Stimulated activated CD4-positive, alpha-beta T cell treated with anti-CD3 and anti-CD28 coated beads, Interleukin-12 subunit alpha, Interleukin-12 subunit beta, amount 100 ng/mL, for 48 hours (primary cell): ENCODE measurements around the gene STRA6.

Source experiments
- DNase-seq, 3 donors: peaks; one replicate each; pipeline ENCODE4 v3.0.0-alpha.2; 2020; ENCODE audit warnings: low read depth in 2 of 3, low spot score in 1 of 3

The STRA6 gene

GRCh38 chr15:74180881-74181602 lies 21.5 kb downstream of the STRA6 start:
- no peak for DNase-seq

DNA sequence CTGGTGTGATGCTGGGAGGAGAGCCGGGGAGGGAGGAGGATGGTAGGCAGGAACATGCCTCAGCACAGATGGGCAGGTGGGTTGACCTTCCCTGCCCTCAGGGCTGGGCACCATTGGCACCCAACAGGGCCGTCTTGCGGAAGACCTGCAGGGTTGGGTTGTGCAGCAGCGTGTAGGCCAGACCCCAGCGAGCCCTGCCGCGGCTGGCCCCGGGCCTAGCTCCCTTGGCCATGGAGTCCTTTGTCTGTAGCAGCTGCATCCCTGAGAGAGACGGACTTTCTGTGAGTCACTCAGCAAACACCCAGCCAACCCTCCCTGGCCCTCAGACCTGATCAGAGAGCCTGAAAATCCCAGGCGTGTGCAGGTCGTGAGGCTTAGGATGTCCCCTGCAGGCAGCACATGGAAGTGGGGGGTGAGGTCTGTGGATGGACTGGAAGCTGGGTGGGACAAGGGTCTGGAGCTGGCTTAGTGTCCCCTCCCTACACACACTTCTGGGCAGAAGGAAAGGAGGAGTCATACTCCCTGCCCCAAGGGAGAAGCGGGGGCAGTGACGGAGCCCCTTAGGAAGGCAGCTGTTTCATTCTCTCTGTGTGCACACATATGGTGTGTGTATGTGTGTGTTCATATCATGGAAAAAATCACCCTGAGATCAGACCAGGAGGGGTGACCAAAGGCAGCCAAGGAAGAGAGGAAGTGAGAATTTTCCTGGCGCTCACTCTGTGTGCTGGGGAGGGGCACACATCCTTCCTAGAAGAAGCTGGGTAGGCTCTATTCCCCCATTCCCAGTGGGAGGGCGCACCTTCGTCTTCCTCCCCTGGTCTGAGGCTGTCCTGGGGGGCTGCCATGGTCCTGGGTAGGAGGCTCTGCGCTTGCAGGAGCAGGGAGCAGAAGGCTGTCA lies 22.4 kb downstream of the STRA6 start:
- no peak for DNase-seq

- DNase-seq = no peak
Measured at GRCh38 chr15:74179101-74179841, 23.3 kb downstream of the STRA6 start.

DNA sequence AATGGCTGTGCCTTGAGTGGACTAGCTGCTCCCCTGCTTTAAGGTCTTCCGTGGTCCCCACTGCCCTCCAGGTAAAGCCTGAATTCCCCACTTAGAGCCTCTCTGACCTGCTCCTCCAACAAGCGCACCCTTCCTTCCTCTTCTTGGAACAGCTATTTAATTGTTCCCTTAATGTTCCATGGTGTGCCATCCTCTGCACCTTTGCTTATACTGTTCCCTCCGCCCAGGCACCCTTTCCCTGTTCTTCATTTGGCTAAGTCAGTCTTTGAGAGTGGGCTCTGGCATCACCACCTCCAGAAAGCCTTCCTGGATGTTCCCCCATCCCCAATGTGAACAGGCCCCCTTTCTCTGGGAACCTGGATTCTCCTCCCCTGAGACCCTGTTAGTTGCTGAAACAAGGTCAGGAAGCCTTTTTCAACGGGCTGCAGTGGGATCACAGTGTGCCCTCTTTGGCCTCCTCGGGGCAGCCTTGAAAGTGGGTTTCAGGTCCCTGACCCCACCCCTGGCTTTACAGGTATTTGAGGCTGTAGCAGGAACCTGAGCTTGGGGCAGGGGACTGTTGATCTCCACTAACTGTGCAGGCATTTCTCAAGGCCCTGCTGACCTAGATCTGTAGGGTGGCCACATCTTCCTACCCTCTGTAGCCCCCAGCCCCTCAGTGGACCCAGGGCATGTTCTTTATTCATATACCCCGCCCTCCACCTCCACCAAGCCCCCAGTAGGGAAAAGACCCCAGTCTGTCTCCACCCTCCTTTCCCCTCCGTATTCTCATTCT lies 24.1 kb downstream of the STRA6 start:
- DNase-seq = no peak

GRCh38 chr15:74176262-74177214 lies 26.0 kb downstream of the STRA6 start:
- DNase-seq = no peak

GRCh38 chr15:74175271-74176191 lies 27.1 kb downstream of the STRA6 start:
- DNase-seq = no peak

DNA sequence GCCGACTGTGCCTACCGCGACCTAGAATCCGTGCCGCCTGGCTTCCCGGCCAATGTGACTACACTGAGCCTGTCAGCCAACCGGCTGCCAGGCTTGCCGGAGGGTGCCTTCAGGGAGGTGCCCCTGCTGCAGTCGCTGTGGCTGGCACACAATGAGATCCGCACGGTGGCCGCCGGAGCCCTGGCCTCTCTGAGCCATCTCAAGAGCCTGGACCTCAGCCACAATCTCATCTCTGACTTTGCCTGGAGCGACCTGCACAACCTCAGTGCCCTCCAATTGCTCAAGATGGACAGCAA lies 27.7 kb downstream of the STRA6 start:
- DNase-seq = no peak

GRCh38 chr15:74174219-74174957 lies 28.2 kb downstream of the STRA6 start:
- no peak for DNase-seq

DNA sequence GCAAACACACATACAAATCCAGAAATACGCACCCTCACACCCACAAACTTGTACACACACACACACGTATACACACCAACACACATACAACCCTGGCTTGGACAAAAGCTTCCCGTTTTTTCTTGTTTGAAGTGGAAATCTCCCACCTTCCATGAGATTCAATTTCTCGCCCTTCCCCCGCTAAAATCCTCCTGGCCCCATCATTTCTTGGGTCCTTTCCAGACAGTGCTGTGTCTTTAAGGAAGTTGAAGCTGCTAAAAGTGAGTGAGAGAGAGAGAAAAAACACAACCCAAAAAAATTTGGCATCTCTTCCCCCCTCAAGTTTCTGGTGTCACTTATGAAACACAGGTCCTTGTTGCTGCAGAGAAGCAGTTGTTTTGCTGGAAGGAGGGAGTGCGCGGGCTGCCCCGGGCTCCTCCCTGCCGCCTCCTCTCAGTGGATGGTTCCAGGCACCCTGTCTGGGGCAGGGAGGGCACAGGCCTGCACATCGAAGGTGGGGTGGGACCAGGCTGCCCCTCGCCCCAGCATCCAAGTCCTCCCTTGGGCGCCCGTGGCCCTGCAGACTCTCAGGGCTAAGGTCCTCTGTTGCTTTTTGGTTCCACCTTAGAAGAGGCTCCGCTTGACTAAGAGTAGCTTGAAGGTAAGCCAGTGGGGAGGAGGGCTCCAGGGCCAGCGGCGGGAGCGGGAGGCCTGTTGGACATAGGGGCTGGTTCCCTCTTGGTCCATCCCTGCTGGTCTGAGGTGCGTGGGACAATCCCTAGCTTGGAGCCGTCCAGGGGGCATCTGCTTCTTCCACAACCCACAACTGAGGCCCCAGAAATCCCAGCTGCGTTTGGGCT lies 29.0 kb downstream of the STRA6 start, which contains the start of gene ISLR:
ISLR (plus strand) TSS at position 331 of the 839 bp plus-strand sequence. CDS start 1,149 bp downstream, outside the sequence.
- DNase-seq = no peak

DNA sequence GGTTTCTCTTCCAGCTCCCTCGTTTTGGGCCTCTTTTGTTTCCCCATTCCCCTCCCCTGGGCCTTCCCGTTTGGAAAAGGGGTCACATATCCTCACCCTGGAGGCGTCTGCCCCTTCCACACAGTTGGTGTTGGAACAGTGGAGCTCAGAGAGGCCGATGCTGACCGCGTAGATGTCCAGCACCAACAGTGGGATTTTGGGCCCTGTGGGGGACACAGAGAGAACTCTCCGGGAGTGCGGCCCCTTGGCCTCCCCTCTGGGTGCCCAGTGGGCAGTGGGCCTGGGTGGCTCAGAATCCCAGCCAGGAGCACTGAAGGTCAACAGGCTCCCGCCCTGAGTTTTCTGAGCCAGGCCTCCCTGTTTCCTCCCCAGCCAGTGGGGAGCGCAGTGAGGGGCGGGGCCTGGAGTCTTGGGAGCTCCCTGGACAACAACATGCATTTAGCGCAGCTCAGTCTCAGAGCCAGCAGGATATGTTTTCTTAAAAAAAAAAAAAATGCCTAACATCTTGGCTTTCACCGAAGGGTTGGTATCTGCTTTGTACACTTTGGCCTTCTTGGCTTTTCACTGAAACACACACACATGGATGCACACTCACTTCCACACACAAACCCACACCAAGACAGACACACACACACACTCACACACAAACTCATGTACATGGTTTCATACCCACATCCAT lies 29.7 kb downstream of the STRA6 start:
- DNase-seq = no peak

DNA sequence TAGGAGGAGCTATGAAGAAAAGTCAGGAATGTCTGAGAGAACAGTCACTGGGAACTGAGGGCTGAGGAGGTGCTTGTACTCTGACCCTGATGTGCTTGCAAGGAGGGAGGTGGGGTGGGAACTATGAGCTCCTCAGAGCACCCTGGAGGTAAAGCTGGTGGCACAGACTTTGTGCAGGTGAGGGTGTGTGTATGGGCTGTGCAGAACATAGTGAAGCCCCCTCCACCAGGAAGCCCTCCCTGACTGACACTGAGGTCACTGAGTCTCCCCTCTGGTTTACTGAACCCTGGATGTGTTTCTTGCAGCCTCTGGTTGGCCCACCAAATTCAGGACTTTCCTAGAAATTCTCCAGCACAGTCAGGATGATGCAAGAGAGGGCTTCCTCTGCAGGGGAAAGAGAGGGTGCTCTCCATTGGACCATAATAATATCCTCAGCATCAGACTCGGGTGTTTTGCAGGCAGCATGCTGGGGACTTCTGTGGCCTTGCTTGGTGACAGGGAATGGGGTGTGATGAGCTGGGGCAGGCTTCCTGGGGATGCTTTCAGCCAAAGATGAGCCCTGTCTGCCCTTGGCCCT lies 30.5 kb downstream of the STRA6 start:
- DNase-seq = no peak

GRCh38 chr15:74170875-74171578 lies 31.6 kb downstream of the STRA6 start:
- DNase-seq = no peak

- DNase-seq = no peak
Measured at GRCh38 chr15:74170071-74170844, 32.3 kb downstream of the STRA6 start.

GRCh38 chr15:74168711-74169126 lies 33.9 kb downstream of the STRA6 start:
- DNase-seq = no peak

- DNase-seq = no peak
Measured at GRCh38 chr15:74167891-74168331, 34.7 kb downstream of the STRA6 start.
